HK-2 (cell line): ENCODE measurements around the gene SNX33.
"Not testable (repeated sequence)": the region's sequence is repeated elsewhere in the genome, so short reads cannot be mapped to it uniquely, and the experiment has no call there.

Experiments used
- DNase-seq: peaks from one replicate; pipeline ENCODE4 v3.0.0-alpha.2; 2018; ENCODE audit not compliant: unreplicated experiment

Gene SNX33

DNA sequence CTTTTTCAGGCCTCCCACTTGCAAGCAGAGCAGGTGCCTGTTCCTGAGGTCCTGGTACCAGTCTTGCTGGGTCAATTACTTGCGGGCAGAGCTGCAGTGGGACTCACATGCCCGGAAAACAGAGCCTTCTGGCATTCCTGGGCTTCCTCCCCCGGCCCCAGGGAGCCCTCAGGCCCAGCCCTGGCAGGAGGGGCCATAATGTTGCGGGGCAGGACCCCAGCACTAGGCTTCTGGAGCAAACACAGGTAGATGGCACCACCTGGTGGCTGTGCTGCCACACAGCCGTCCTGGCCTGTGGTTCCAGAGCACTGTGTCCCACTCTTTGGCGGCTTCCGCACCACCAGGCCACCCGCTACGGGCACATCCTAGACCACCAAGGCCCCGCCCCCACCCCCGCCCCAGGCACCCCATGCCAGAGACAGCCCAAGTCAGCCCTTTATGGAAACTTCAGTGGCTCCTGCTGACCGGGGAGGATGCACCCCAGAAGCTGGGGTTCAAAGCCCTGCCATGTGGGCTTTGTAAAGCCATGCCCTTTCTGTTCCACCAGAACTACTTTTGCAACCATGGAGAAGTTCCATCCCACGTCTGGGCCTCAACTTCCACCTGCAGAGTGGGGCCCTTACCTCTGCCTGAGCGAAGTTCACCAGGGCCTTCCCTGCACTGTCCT lies 36.1 kb downstream of the SNX33 start:
- DNase-seq, result peak; percentile 61

- DNase-seq, result no peak
Measured at GRCh38 chr15:75684648-75685047, 36.9 kb downstream of the SNX33 start.

GRCh38 chr15:75685195-75685594 lies 37.5 kb downstream of the SNX33 start:
- no peak for DNase-seq

GRCh38 chr15:75686212-75686642 lies 38.5 kb downstream of the SNX33 start:
- peak; percentile 75 for DNase-seq

- no peak for DNase-seq
Measured at GRCh38 chr15:75687486-75688277, 40.0 kb downstream of the SNX33 start.

DNA sequence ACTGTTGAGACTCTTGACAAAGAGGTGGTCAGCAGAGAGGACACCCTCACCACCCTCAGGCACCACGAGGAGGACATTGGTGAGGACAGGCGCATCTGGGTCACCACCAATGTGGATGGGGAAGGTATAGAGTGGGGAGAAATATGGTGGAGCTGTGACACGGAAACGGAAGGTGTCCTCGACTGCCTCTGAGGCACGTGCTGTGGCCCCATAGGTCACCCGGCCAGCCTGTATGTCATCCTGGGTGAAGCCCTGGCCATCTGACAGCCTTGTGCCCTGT lies 40.5 kb downstream of the SNX33 start:
- no peak for DNase-seq

DNA sequence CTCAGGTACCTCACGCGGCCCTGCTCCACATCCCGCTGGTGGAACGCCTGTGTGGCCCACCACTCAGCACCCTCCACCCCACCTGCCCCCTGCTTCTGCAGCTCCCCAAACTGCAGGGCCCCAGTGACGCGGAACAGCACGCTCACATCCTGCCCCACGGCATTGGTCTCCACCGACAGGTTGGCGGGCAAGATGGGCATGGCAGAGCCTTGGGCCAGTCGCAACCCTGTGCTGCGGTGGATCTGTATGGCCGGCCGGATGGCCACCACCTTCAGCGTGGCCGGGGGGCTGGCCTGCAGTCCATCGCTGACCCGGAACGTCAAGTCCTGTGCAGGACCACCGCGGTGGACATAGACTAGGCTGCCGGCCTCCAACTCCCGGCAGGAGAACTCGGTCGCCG lies 41.1 kb downstream of the SNX33 start:
- no peak for DNase-seq

DNA sequence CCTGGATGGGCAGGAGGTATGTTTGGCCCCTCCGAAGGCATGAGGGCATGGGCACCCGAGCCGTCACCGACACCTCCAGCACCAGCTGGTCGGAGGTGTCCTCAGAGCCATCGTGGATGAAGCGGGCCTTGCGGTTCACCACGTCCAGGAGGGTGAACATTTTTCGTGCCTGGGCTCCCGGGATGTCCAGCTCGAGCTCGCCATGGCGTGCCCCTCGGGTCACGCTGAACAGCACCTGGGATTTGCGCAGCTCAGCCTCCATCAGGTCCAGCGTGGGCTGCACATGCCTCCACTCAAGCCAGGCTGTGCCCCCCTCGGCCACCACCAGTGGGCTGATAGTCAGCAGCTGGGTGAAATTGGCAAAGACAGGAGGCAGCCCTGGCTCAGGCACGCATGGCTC lies 41.7 kb downstream of the SNX33 start:
- not testable (repeated sequence) for DNase-seq

DNA sequence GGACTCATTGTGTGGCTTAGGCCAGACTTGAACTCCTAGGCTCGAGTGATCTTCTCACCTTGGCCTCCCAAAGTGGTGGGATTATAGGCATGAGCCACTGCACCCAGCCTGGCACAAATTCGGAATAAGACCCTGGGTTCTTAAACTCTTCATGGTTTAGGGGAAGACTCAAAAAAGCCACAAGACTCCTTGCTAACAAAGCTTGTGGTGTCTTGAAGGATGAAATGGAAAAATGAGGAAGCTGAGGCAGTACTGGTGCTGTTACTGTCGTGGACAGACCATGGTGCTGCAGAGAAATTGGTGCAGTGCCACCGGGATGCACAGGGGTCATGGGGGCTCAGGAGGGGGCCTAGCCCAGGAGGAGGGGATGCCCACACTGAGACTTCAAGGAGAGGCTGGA lies 44.6 kb downstream of the SNX33 start:
- not testable (repeated sequence) for DNase-seq

GRCh38 chr15:75693028-75693427 lies 45.3 kb downstream of the SNX33 start:
- DNase-seq, result not testable (repeated sequence)

DNA sequence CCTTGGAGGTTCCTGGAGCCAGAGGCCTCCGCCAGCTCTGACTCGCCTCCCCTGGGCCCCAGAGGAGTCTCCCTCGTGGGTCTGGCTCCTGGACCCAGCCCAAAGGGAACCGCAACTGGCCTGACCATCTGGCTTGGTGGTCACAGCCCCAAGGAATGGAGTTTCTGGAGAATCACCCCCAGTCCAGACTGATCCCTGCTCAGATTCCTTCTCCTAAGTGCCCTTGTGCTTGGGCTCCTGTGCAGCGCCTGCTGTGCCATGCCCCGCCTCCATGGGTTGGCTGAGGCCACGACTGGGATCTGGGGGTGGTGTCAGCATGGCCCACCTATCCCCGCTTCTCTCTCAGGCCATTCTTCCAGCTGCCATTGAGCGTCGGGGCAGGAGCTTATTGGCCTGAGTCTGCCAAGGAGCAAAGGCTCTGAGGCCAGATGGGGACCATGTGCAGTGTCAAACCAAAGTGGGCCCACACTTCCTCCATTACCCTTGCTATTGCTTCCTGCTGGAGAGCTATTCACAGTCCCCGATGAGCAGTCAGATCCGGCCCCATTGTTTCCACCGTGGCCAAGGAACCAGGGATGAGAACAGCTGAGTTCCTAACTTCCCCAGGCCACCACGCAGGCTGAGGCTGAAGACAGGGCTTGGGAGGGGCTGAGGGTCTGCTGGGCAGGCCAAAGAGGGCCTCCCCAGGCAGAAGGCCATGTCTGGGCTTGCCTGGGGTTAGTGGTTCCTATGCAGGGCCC lies 46.0 kb downstream of the SNX33 start:
- DNase-seq, result no peak

- peak; percentile 72 for DNase-seq
Measured at GRCh38 chr15:75694241-75695182, 46.8 kb downstream of the SNX33 start.

- DNase-seq, result no peak
Measured at GRCh38 chr15:75695220-75695619, 47.5 kb downstream of the SNX33 start.

- no peak for DNase-seq
Measured at GRCh38 chr15:75695634-75696310, 48.1 kb downstream of the SNX33 start.

- DNase-seq, result no peak
Measured at GRCh38 chr15:75696311-75696720, 48.6 kb downstream of the SNX33 start.

DNA sequence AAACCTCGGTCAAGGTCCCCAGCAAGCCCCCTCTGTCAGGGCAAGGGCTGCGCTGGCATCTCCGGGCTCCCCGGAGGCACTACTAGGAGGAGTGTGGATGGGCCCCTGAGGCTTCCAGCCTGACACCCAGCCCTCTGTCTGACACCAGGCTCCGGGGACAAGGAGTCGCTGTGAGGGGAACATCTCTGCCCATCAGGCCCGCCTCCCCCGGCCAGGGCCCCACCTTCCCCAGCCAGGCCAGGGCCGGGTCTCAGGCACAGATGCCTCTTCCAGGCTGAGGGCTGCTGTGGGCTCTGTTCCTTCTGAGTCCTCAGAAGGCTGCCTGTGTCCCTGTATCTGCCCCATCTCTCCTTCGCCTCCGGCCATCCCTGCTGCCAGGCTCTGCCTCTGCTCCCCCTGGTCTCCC lies 49.1 kb downstream of the SNX33 start:
- DNase-seq, result no peak

DNA sequence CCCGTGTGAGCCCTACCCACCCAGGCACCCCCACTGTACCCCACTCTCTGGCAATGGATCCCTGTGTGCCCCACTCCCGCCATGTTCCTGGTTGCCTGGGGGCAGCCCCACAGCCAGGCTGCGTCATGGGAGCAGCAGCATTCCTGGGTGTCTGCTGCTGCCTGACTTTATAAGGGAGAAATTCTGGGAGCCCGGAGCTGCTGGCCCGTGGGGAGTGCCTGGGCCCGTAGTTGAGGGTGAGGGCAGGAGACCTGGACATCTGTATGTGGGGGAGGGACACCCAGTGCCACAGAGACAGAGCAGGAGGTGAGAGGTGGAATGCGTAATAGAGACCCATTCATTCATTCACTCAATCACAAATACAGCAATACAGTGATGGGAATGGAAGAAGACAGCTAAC lies 49.8 kb downstream of the SNX33 start:
- DNase-seq, result no peak

DNA sequence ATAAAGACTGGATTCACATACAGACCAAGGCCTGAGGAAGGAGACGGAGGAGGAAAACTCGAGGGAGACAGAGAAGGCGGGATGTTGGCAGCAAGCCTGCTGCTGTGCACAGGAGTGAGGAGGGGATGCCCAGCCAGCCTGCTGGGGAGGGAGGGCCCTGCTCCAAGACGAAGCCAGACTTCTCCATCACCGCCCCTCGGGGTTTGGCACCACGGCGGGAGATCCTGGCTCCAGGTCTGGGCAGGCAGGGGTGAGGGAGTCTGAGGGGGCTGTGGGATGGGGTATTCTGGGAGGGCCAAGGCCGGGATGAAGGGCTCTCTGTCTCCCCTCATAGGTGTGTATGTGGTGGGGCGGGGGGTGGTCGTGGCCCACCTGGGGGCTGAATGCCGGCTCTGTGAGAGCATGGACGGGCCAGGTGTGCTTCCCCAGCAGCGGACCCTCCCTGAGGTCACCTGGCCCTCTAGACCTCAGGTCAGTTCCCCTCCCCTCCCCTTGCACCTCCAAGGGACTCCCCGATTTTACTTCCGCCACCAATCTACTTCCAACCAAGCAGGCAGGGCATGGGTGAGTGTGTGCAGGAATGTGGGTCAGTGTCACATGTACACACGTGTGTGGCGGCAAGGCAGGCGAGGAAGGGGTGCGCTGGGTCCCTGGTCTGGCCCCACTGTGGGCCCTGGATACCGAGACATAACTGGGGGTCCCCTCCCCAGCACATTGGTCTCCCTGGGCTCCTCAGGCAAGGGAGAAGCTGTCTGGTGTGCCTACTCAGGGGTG lies 50.4 kb downstream of the SNX33 start:
- DNase-seq, result not testable (repeated sequence)

DNA sequence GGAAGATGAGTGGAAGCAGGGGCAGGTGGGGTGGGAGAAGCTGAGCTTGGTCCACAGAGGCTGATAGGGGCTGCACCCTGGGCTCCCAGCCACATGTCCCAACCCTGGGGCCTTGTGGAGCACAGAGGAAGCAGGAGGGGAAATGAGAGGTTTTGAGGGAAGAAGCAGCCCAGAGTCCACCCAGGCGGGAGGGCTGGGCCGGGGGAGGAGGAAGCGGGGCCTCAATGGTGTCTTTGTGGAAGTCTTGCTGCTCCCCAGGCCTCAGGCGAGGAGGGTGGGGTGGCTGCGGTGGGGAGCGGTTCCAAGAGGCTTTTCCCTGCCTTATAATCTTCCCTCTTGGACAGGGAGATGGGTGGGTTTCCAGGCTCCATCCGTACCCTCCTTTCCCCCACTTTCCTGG lies 51.8 kb downstream of the SNX33 start:
- not testable (repeated sequence) for DNase-seq
